K562 (cell line): ENCODE data around the gene IL27RA. TPM values are rescaled to one million over a fixed set of nuclear protein-coding genes. Genes with fewer than 3 reads are reported as not detected.

ENCODE experiments used
- ATAC-seq: fragments of 200-7000 bp; cut with Tn5 transposase; 3 replicates; pipeline ENCODE4 v1.9.1; 2020; ENCODE audit warnings: moderate library complexity
- BruUV-seq: library from RNA; stranded (reverse); fragments of 400-500 nt; replicated peaks from 2 replicates; lab custom pipeline; 2021; lab: Mats Ljungman, UMichigan
- CTCF ChIA-PET: fragments of 300-600 bp; formaldehyde crosslinking; extraction: SDS; loops from one replicate; lab custom pipeline; 2021; ENCODE audit warnings: low intra/inter-chr PET ratio; lab: Yijun Ruan, JAX
- POLR2A ChIA-PET: fragments of 300-600, 350-650 bp; sonication (Branson Sonifier 250); formaldehyde crosslinking; extraction: SDS; loops from one replicate; lab custom pipeline; 2021; ENCODE audit warnings: antibody characterized with exemption, inconsistent platforms; lab: Yijun Ruan, JAX
- DNase-seq, 4 experiments: peaks; one replicate each; pipeline versions ENCODE4 v3.0.0 to v3.0.0-alpha.2; 2011 to 2018; ENCODE audit warnings: low spot score in 3 of 4, mixed read lengths in 3 of 4; ENCODE audit errors: extremely low read depth in 1 of 4
- FAIRE-seq: peaks from 2 replicates; lab custom pipeline; 2011; peaks lifted over from hg19 to GRCh38; lab: Jason Lieb, UNC
- H2AFZ ChIP-seq: 2 replicates; pipeline ENCODE4 v1.6.0; 2011; ENCODE audit warnings: low read depth, low read length, control low read depth, inconsistent platforms
- H3K27ac ChIP-seq: fragments of 200-600 bp; 3 replicates; pipeline ENCODE4 v1.8.0; 2011; ENCODE audit warnings: low read depth, mild to moderate bottlenecking, control low read depth, inconsistent platforms, low read length, moderate library complexity, mixed read lengths; ENCODE audit errors: extremely low read depth
- H3K27me3 ChIP-seq, 2 experiments: fragments of 300-600 bp in 1 of 2; 2 replicates in 1 of 2; 3 replicates in 1 of 2; pipeline versions ENCODE4 v1.6.0 to v1.8.0; 2011; ENCODE audit warnings: inconsistent platforms in 2 of 2, low read length in 2 of 2, mild to moderate bottlenecking in 1 of 2, mixed read lengths in 1 of 2, moderate library complexity in 1 of 2; ENCODE audit not compliant: control insufficient read depth in 2 of 2, insufficient read depth in 2 of 2
- H3K36me3 ChIP-seq: fragments of 300-600 bp; 3 replicates; pipeline ENCODE4 v1.8.0; 2011; ENCODE audit warnings: mild to moderate bottlenecking, low read length, inconsistent platforms; ENCODE audit not compliant: control insufficient read depth, insufficient read depth
- H3K4me1 ChIP-seq, 2 experiments: fragments of 200-600 bp in 1 of 2; replicated peaks in 1 of 2; 2 replicates in 1 of 2; 3 replicates in 1 of 2; pipeline versions ENCODE4 v1.5.1 to v1.8.0; 2011; ENCODE audit warnings: inconsistent platforms in 2 of 2, low read length in 2 of 2, mild to moderate bottlenecking in 1 of 2, mixed read lengths in 1 of 2, moderate library complexity in 1 of 2; ENCODE audit not compliant: control insufficient read depth in 2 of 2, insufficient read depth in 2 of 2
- H3K4me2 ChIP-seq: 2 replicates; pipeline ENCODE4 v1.6.1; 2011; ENCODE audit warnings: low read length, control low read depth, inconsistent platforms, mixed read lengths; ENCODE audit not compliant: insufficient read depth
- H3K4me3 ChIP-seq: fragments of 200-600 bp; sonication (generic), shearing (Covaris generic); 2 replicates; pipeline ENCODE4 v1.5.1; 2016; ENCODE audit warnings: control low read depth, inconsistent platforms
- H3K79me2 ChIP-seq: fragments of 200-600 bp; 3 replicates; pipeline ENCODE4 v1.8.0; 2011; ENCODE audit warnings: low read length, inconsistent platforms; ENCODE audit not compliant: control insufficient read depth, insufficient read depth
- H3K9ac ChIP-seq, 2 experiments: 2 replicates each; pipeline versions ENCODE4 v1.6.0 to v1.6.1; 2011; ENCODE audit warnings: low read depth in 2 of 2, low read length in 2 of 2, control low read depth in 1 of 2, inconsistent platforms in 1 of 2, mild to moderate bottlenecking in 1 of 2, mixed read lengths in 1 of 2; ENCODE audit not compliant: insufficient read depth in 1 of 2
- H3K9me1 ChIP-seq: one replicate; pipeline ENCODE4 v1.6.0; 2011; ENCODE audit warnings: inconsistent platforms, mild to moderate bottlenecking, low read length, moderate library complexity; ENCODE audit not compliant: control insufficient read depth, insufficient read depth
- H3K9me3 ChIP-seq: replicated peaks from 2 replicates; pipeline ENCODE4 v1.5.1; 2011; ENCODE audit warnings: low read depth, low read length, inconsistent platforms; ENCODE audit not compliant: control insufficient read depth, insufficient read depth
- H4K20me1 ChIP-seq: replicated peaks from 2 replicates; pipeline ENCODE4 v1.6.1; 2011; ENCODE audit warnings: low read length, inconsistent platforms, mixed read lengths; ENCODE audit not compliant: control insufficient read depth, insufficient read depth
- CBX1 ChIP-seq: sonication (generic); IDR thresholded peaks from 2 replicates; pipeline ENCODE4 v1.6.1; 2016; ENCODE audit warnings: antibody characterized with exemption, low read depth, mild to moderate bottlenecking
- CHCHD3 ChIP-seq: fragments of 250-450 bp; sonication (Bioruptor Pico); IDR thresholded peaks from 2 replicates; pipeline ENCODE4 v2.1.2; 2022; ENCODE audit warnings: mild to moderate bottlenecking
- ETV5 ChIP-seq: sonication (generic); formaldehyde crosslinking; IDR thresholded peaks from 2 replicates; pipeline ENCODE4 v1.4.0; 2020; ENCODE audit warnings: low read depth, mild to moderate bottlenecking, missing genetic modification reagents
- HIVEP1 ChIP-seq: fragments of 250-450 bp; sonication (Bioruptor Pico); IDR thresholded peaks from 2 replicates; pipeline ENCODE4 v1.4.0; 2020; ENCODE audit warnings: mild to moderate bottlenecking
- KLF16 ChIP-seq: IDR thresholded peaks from 2 replicates; pipeline ENCODE4 v1.6.1; 2016; ENCODE audit warnings: antibody characterized with exemption
- MEIS2 ChIP-seq: fragments of 450-650 bp; IDR thresholded peaks from 2 replicates; pipeline ENCODE4 v1.6.1; 2014; ENCODE audit warnings: mild to moderate bottlenecking; ENCODE audit not compliant: partially characterized antibody
- MYBL2 ChIP-seq, 2 experiments: fragments of 450-650 bp in 1 of 2; sonication (generic) in 1 of 2; formaldehyde crosslinking in 1 of 2; IDR thresholded peaks; 2 replicates each; pipeline versions ENCODE4 v1.6.1 to v1.8.1; 2017 to 2022; ENCODE audit warnings: borderline replicate concordance in 1 of 2, inconsistent platforms in 1 of 2, low read depth in 1 of 2, mild to moderate bottlenecking in 1 of 2, missing genetic modification reagents in 1 of 2, moderate library complexity in 1 of 2
- NCOA1 ChIP-seq: fragments of 450-650 bp; IDR thresholded peaks from 2 replicates; pipeline ENCODE4 v1.6.1; 2016; ENCODE audit warnings: low read depth
- NEUROD1 ChIP-seq: fragments of 150-350 bp; IDR thresholded peaks from 2 replicates; pipeline ENCODE4 v1.6.1; 2014; ENCODE audit warnings: borderline replicate concordance, low read length, low read depth; ENCODE audit not compliant: partially characterized antibody
- PHTF2 ChIP-seq: fragments of 250-450 bp; sonication (Bioruptor Pico); IDR thresholded peaks from 2 replicates; pipeline ENCODE4 v1.5.0; 2021; ENCODE audit warnings: mild to moderate bottlenecking
- POLR2AphosphoS2 ChIP-seq: IDR thresholded peaks from 2 replicates; pipeline ENCODE4 v1.6.1; 2012; ENCODE audit warnings: low read length, improper control_type of control experiment
- RFX7 ChIP-seq: fragments of 250-450 bp; sonication (Bioruptor Pico); IDR thresholded peaks from 2 replicates; pipeline ENCODE4 v1.5.1; 2021; ENCODE audit warnings: mild to moderate bottlenecking
- SNRNP70 ChIP-seq: fragments of 200-400 bp; formaldehyde crosslinking; optimal IDR thresholded peaks from 2 replicates; pipeline ENCODE3; 2017; ENCODE audit warnings: low read depth, low read length
- SRF ChIP-seq, 2 experiments: fragments of 250-450, 450-650 bp in 1 of 2; sonication (Bioruptor Pico) in 1 of 2; sonication (generic) in 1 of 2; formaldehyde crosslinking; IDR thresholded peaks; 2 replicates each; pipeline versions ENCODE4 v1.5.0 to v1.5.1; 2020 to 2022; ENCODE audit warnings: mild to moderate bottlenecking in 1 of 2, missing genetic modification reagents in 1 of 2
- ZBTB7A ChIP-seq: IDR thresholded peaks from 2 replicates; pipeline ENCODE4 v1.6.1; 2011; ENCODE audit warnings: low read depth, mild to moderate bottlenecking, low read length, moderate library complexity, borderline replicate concordance; ENCODE audit not compliant: control insufficient read depth
- WGBS: fragments of 100-300 bp; shearing (Covaris generic); methylation state at CpG from one replicate; pipeline ENCODE4 v1.1.6; 2016; ENCODE audit warnings: low coverage, mixed read lengths; ENCODE audit not compliant: insufficient coverage; ENCODE audit errors: missing lambda C conversion rate; 5-methylcytosine and 5-hydroxymethylcytosine counted together
- in situ Hi-C: fragments of 300-500 bp; cut with MboI; formaldehyde crosslinking; loops from 4 replicates; pipeline ENCODE4 v1.15.0; 2018; ENCODE audit warnings: inconsistent platforms, mixed read lengths
- intact Hi-C: fragments of 100-400 bp; cut with micrococcal nuclease; formaldehyde crosslinking; loops from 2 replicates; pipeline ENCODE4 v1.14.2; 2022
- polyA plus RNA-seq, 8 experiments: library from polyadenylated mRNA; depleted of rRNA in 4 of 8; stranded (reverse) in 5 of 8; unstranded in 3 of 8; fragments of >200 nt; fragmentation: Nextera tagmentation in 2 of 8; fragmentation: Illumina TruSeq in 1 of 8; extraction: Ambion mirVana in 2 of 8; extraction: Trizol in 1 of 8; gene quantifications; 2 replicates each; pipeline versions ENCODE4 v1.2.1 to v1.2.3, GENCODE V29; 2011 to 2014; ENCODE audit warnings: inconsistent platforms in 1 of 8, missing spikeins in 1 of 8
- total RNA-seq, 7 experiments: library from RNA; depleted of rRNA in 6 of 7; stranded (reverse); fragments of >200 nt in 6 of 7; fragmentation: Illumina TruSeq in 2 of 7; extraction: Trizol in 2 of 7; gene quantifications; 2 replicates each; pipeline versions ENCODE4 v1.2.1 to v1.2.3, GENCODE V29; 2011 to 2021; ENCODE audit warnings: low replicate concordance in 1 of 7
- TF ChIP-seq, protein P1 (sequence below), 3 experiments: fragments of 200-800 bp in 1 of 3; sonication (Bioruptor generic) in 1 of 3; sonication (generic) in 1 of 3; formaldehyde crosslinking in 1 of 3; IDR thresholded peaks; 2 replicates each; pipeline versions ENCODE4 v1.6.1 to v1.8.0; 2016 to 2022; ENCODE audit warnings: mild to moderate bottlenecking in 2 of 3, missing compliant biosample characterization in 2 of 3, missing genetic modification characterization in 2 of 3, missing genetic modification reagents in 1 of 3
- TF ChIP-seq, protein P2 (sequence below): fragments of 450-650 bp; IDR thresholded peaks from 2 replicates; pipeline ENCODE4 v1.6.1; 2016; ENCODE audit warnings: borderline replicate concordance

The IL27RA gene
- total and polyA plus RNA-seq, 9 of the 15 experiments (the other 6 are each of a cell fraction or from before 2014, with no cell fraction given): 1.9 to 15.9 (median 12.0) TPM

- TF ChIP-seq, protein P1, sequence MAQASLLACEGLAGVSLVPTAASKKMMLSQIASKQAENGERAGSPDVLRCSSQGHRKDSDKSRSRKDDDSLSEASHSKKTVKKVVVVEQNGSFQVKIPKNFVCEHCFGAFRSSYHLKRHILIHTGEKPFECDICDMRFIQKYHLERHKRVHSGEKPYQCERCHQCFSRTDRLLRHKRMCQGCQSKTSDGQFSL (CRISPR knock-in tag; IDR thresholded peaks at IDR 0.05): no peak
- TF ChIP-seq, protein P1 (tag; IDR thresholded peaks at IDR 0.05): 0 out of 4 replicates have a peak, but pooled peaks of 1 of the 2 experiments have one; percentile 12
- no peak for TF ChIP-seq HIVEP1 (CRISPR knock-in tag)
- TF ChIP-seq CHCHD3 (CRISPR knock-in tag): no peak
- 0 out of 2 replicates have a peak, but pooled peaks have one; percentile 33 for TF ChIP-seq ZBTB7A
- TF ChIP-seq POLR2AphosphoS2: no peak
- no peak for TF ChIP-seq MYBL2 (IDR thresholded peaks at IDR 0.05; ENCODE audit: low read depth)
- no peak for TF ChIP-seq MYBL2 (CRISPR knock-in tag; IDR thresholded peaks at IDR 0.05; ENCODE audit: borderline replicate concordance)
- no peak for TF ChIP-seq CBX1
Measured at GRCh38 chr19:14061751-14062557, 30.4 kb downstream of the IL27RA start, which contains the start of gene PALM3 (continued).

DNA sequence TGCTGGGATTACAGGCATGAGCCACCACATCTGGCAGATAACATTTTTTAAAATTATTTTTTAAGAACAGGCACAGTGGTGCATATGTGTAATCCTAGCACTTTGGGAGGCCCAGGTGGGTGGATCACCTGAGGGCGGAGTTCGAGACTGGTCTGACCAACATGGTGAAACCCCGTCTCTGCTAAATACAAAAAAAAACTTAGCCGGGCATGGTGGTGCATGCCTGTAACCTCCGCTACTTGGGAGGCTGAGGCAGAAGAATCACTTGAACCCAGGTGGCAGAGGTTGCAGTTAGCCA is 30.9 kb downstream of the IL27RA start:
- WGBS: 79% methylated on average over 5 of the region's 5 CpGs
- in situ Hi-C loops: loop anchor here (25.0 kb wide), 1 partner anchor 475 kb away; no protein-coding TSS in a partner anchor
- Histone ChIP-seq H3K9me3 (no peaks in the 10 kb centered on the region), H3K9ac (no peak overlapping the region), H3K9me1 (no peaks in the 10 kb centered on the region), H3K4me1 (peaks cover 36 to 38% of the 10 kb centered on the region in 2 experiments), H3K4me3 (no peak overlapping the region), H2AFZ (no peak overlapping the region), H3K36me3 (no peaks in the 10 kb centered on the region), H3K27ac (no peak overlapping the region), H3K4me2 (no peak overlapping the region), H3K79me2 (no peaks in the 10 kb centered on the region), H3K27me3 (no peaks in the 10 kb centered on the region), H4K20me1 (no peaks in the 10 kb centered on the region)
- no TSS peak for BruUV-seq
- CTCF ChIA-PET: no interaction called here
- POLR2A ChIA-PET: interaction anchor here (1.2 kb wide), 1 partner anchor 156 kb away, joined by 5 read pairs; no protein-coding TSS in a partner anchor
- ATAC-seq (no peak), FAIRE-seq (no peak), DNase-seq (no peak)
- intact Hi-C loops: no loop called here
- TF ChIP-seq SRF (CRISPR knock-in tag; IDR thresholded peaks at IDR 0.05): no peak
- TF ChIP-seq ETV5 (CRISPR knock-in tag): no peak
- TF ChIP-seq KLF16: no peak
- TF ChIP-seq RFX7 (CRISPR knock-in tag): no peak
- TF ChIP-seq PHTF2: no peak
- TF ChIP-seq, protein P2, sequence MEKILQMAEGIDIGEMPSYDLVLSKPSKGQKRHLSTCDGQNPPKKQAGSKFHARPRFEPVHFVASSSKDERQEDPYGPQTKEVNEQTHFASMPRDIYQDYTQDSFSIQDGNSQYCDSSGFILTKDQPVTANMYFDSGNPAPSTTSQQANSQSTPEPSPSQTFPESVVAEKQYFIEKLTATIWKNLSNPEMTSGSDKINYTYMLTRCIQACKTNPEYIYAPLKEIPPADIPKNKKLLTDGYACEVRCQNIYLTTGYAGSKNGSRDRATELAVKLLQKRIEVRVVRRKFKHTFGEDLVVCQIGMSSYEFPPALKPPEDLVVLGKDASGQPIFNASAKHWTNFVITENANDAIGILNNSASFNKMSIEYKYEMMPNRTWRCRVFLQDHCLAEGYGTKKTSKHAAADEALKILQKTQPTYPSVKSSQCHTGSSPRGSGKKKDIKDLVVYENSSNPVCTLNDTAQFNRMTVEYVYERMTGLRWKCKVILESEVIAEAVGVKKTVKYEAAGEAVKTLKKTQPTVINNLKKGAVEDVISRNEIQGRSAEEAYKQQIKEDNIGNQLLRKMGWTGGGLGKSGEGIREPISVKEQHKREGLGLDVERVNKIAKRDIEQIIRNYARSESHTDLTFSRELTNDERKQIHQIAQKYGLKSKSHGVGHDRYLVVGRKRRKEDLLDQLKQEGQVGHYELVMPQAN: no peak
- TF ChIP-seq SNRNP70: no peak
- no peak for TF ChIP-seq NEUROD1
- TF ChIP-seq NCOA1: no peak
- TF ChIP-seq MEIS2: no peak
